Measurements from ENCODE around the gene CYP8B1. TPM values are rescaled to one million over a fixed set of nuclear protein-coding genes. Genes with fewer than 3 reads are reported as not detected.

CYP8B1 gene
- total and polyA plus RNA-seq, 9 of the 15 experiments (the other 6 are each of a cell fraction or from before 2014, with no cell fraction given) = 0.04 TPM; not detected in 8

DNA sequence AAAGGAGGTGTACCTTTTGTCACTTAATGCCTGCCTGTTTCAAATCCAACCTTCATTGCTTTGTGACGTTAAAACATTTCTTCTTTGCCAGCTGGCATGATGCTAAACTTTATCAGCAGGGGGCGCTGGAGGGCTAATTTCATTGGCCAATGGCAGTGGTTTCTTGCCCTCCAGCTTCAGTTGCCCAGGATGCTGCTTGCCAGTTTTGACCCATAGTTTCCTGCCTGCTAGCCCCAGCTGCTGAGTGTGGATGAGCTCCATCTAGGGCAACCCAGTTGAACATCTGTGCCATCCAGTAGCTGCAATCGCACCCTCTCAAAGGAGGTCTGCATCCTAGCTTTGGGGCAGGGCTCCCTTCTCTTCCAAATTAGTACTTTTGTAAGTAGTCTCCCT, 44.4 kb downstream of the CYP8B1 start (continued):
- TF ChIP-seq LCOR (CRISPR knock-in tag; IDR thresholded peaks at IDR 0.05) = peak; percentile 52; the same call in 1 of the 2 replicates
- no peak for TF ChIP-seq SAFB (IDR thresholded peaks at IDR 0.05; ENCODE audit: borderline replicate concordance, low read depth, low read length)
- TF ChIP-seq NCOA4 (IDR thresholded peaks at IDR 0.05; ENCODE audit: partially characterized antibody) = no peak
- TF ChIP-seq YY1 (IDR thresholded peaks at IDR 0.05; ENCODE audit: borderline replicate concordance in 1 of 3, control insufficient read depth in 1 of 3, extremely low read depth in 1 of 3, insufficient read depth in 3 of 3, insufficient read length in 1 of 3, insufficient replicate concordance in 2 of 3, low read depth in 1 of 3, low read length in 2 of 3) = peak in 1 of 3 experiments; percentile 39
- TF ChIP-seq, protein P1, sequence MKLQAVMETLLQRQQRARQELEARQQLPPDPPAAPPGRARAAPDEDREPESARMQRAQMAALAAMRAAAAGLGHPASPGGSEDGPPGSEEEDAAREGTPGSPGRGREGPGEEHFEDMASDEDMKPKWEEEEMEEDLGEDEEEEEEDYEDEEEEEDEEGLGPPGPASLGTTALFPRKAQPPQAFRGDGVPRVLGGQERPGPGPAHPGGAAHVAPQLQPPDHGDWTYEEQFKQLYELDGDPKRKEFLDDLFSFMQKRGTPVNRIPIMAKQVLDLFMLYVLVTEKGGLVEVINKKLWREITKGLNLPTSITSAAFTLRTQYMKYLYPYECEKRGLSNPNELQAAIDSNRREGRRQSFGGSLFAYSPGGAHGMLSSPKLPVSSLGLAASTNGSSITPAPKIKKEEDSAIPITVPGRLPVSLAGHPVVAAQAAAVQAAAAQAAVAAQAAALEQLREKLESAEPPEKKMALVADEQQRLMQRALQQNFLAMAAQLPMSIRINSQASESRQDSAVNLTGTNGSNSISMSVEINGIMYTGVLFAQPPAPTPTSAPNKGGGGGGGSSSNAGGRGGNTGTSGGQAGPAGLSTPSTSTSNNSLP (IDR thresholded peaks at IDR 0.05; ENCODE audit: borderline replicate concordance, low read depth, low read length) = 0 out of 2 replicates have a peak, but pooled peaks have one; percentile 16
- TF ChIP-seq CREM (IDR thresholded peaks at IDR 0.05; ENCODE audit: low read depth) = peak; percentile 55
- TF ChIP-seq ZNF140 (CRISPR knock-in tag; IDR thresholded peaks at IDR 0.05) = no peak
- no peak for TF ChIP-seq PHB2 (IDR thresholded peaks at IDR 0.05; ENCODE audit: low read depth)
- TF ChIP-seq, protein P2, sequence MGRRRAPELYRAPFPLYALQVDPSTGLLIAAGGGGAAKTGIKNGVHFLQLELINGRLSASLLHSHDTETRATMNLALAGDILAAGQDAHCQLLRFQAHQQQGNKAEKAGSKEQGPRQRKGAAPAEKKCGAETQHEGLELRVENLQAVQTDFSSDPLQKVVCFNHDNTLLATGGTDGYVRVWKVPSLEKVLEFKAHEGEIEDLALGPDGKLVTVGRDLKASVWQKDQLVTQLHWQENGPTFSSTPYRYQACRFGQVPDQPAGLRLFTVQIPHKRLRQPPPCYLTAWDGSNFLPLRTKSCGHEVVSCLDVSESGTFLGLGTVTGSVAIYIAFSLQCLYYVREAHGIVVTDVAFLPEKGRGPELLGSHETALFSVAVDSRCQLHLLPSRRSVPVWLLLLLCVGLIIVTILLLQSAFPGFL (CRISPR knock-in tag; IDR thresholded peaks at IDR 0.05) = 0 out of 2 replicates have a peak, but pooled peaks have one; percentile 32
- no peak for TF ChIP-seq BRD4 (IDR thresholded peaks at IDR 0.05)
- no peak for TF ChIP-seq ZKSCAN1 (IDR thresholded peaks at IDR 0.05; ENCODE audit: low read depth, low read length)
- TF ChIP-seq, protein P3, sequence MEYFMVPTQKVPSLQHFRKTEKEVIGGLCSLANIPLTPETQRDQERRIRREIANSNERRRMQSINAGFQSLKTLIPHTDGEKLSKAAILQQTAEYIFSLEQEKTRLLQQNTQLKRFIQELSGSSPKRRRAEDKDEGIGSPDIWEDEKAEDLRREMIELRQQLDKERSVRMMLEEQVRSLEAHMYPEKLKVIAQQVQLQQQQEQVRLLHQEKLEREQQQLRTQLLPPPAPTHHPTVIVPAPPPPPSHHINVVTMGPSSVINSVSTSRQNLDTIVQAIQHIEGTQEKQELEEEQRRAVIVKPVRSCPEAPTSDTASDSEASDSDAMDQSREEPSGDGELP (CRISPR knock-in tag; IDR thresholded peaks at IDR 0.05; ENCODE audit: borderline replicate concordance) = peak; percentile 81
- TF ChIP-seq ZNF76 (CRISPR knock-in tag; IDR thresholded peaks at IDR 0.05; ENCODE audit: borderline replicate concordance) = no peak
- 0 out of 2 replicates have a peak, but pooled peaks have one; percentile 42 for TF ChIP-seq ZNF830 (CRISPR knock-in tag; IDR thresholded peaks at IDR 0.05)
- no peak for TF ChIP-seq MIER1 (IDR thresholded peaks at IDR 0.05; ENCODE audit: low read depth)
- no peak for TF ChIP-seq HDAC2 (IDR thresholded peaks at IDR 0.05)
- TF ChIP-seq, protein P4, sequence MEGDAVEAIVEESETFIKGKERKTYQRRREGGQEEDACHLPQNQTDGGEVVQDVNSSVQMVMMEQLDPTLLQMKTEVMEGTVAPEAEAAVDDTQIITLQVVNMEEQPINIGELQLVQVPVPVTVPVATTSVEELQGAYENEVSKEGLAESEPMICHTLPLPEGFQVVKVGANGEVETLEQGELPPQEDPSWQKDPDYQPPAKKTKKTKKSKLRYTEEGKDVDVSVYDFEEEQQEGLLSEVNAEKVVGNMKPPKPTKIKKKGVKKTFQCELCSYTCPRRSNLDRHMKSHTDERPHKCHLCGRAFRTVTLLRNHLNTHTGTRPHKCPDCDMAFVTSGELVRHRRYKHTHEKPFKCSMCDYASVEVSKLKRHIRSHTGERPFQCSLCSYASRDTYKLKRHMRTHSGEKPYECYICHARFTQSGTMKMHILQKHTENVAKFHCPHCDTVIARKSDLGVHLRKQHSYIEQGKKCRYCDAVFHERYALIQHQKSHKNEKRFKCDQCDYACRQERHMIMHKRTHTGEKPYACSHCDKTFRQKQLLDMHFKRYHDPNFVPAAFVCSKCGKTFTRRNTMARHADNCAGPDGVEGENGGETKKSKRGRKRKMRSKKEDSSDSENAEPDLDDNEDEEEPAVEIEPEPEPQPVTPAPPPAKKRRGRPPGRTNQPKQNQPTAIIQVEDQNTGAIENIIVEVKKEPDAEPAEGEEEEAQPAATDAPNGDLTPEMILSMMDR (IDR thresholded peaks at IDR 0.05 in 2 of 3, conservative IDR thresholded peaks at IDR 0.05 in 1 of 3; ENCODE audit: insufficient read depth in 2 of 3, low read depth in 1 of 3, low read length in 3 of 3) = peak; percentile 88 to 95 (median 93)
- TF ChIP-seq HEY1 (CRISPR knock-in tag; IDR thresholded peaks at IDR 0.05; ENCODE audit: borderline replicate concordance) = no peak
- TF ChIP-seq, protein P5, sequence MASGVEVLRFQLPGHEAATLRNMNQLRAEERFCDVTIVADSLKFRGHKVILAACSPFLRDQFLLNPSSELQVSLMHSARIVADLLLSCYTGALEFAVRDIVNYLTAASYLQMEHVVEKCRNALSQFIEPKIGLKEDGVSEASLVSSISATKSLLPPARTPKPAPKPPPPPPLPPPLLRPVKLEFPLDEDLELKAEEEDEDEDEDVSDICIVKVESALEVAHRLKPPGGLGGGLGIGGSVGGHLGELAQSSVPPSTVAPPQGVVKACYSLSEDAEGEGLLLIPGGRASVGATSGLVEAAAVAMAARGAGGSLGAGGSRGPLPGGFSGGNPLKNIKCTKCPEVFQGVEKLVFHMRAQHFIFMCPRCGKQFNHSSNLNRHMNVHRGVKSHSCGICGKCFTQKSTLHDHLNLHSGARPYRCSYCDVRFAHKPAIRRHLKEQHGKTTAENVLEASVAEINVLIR (CRISPR knock-in tag; IDR thresholded peaks at IDR 0.05) = no peak
- peak; percentile 30 for TF ChIP-seq NFYB (IDR thresholded peaks at IDR 0.05; ENCODE audit: extremely low read depth, insufficient read length)
- no peak for TF ChIP-seq SIN3A (IDR thresholded peaks at IDR 0.05; ENCODE audit: borderline replicate concordance in 2 of 2, control insufficient read depth in 1 of 2, low read depth in 2 of 2, low read length in 2 of 2)

Measured in K562 (cell line).